ENCODE data around the gene PRELID3B.

DNA sequence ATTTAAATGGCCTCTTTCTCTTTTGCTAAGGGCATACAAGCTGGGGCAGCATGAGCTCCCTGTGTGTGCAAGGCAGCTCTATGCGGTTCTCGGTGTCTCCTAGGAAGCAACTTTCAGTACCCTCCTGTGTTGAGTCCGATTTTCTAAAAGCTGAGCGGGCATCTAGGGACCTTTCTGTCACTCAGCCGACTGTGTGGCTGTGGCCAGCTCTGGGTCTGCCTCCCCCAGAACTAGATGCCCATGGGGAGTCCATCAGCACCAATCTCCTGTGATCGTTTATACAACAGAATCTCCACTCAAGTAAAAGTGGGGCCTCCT is 54.1 kb downstream of the PRELID3B start:
- TF ChIP-seq CTCF (conservative IDR thresholded peaks at IDR 0.05; ENCODE audit: low read length) (no peak), EZH2phosphoT487 (IDR thresholded peaks at IDR 0.05; ENCODE audit: borderline replicate concordance) (no peak)

All from Loucy (cell line).